A673 (cell line): ENCODE measurements around the gene IBA57. TPM values are rescaled to one million over a fixed set of nuclear protein-coding genes. Genes with fewer than 3 reads are reported as not detected.

Experiments used
- BruUV-seq: library from RNA; stranded (reverse); fragments of 400-500 nt; replicated peaks from 2 replicates; lab custom pipeline; 2021; lab: Mats Ljungman, UMichigan
- CTCF ChIA-PET: fragments of 300-600 bp; sonication (Branson Sonifier 250); formaldehyde crosslinking; loops from one replicate; lab custom pipeline; 2022; ENCODE audit warnings: antibody characterized with exemption; lab: Charles Lee
- POLR2A ChIA-PET: fragments of 300-600 bp; sonication (Branson Sonifier 250); formaldehyde crosslinking; loops from one replicate; lab custom pipeline; 2022; ENCODE audit warnings: antibody characterized with exemption; ENCODE audit not compliant: low non-redundant PET; lab: Charles Lee
- DNase-seq: peaks from one replicate; pipeline ENCODE4 v3.0.0-alpha.2; 2015; ENCODE audit warnings: low spot score
- H3K27ac ChIP-seq: fragments of 200-600 bp; sonication (generic); 2 replicates; pipeline ENCODE4 v1.5.1; 2016; ENCODE audit warnings: mixed run types, low read depth, mild to moderate bottlenecking, mixed read lengths, antibody characterized with exemption, low read length; ENCODE audit not compliant: poor library complexity, severe bottlenecking
- H3K27me3 ChIP-seq: fragments of 200-600 bp; sonication (generic); replicated peaks from 2 replicates; pipeline ENCODE4 v1.6.1; 2017; ENCODE audit warnings: mixed run types, low read depth, mild to moderate bottlenecking, mixed read lengths, antibody characterized with exemption, low read length; ENCODE audit not compliant: insufficient read depth, poor library complexity
- H3K36me3 ChIP-seq: fragments of 200-600 bp; sonication (generic); 2 replicates; pipeline ENCODE4 v1.6.1; 2016; ENCODE audit warnings: mixed run types, mild to moderate bottlenecking, mixed read lengths, antibody characterized with exemption, low read length; ENCODE audit not compliant: insufficient read depth, poor library complexity, severe bottlenecking
- H3K4me1 ChIP-seq: fragments of 200-600 bp; sonication (generic); 2 replicates; pipeline ENCODE4 v1.6.1; 2017; ENCODE audit warnings: mixed run types, mild to moderate bottlenecking, mixed read lengths, antibody characterized with exemption, low read length; ENCODE audit not compliant: insufficient read depth, poor library complexity, severe bottlenecking
- H3K4me3 ChIP-seq: fragments of 200-600 bp; sonication (generic); 2 replicates; pipeline ENCODE4 v1.5.1; 2016; ENCODE audit warnings: low read depth, mixed run types, mild to moderate bottlenecking, mixed read lengths, low read length; ENCODE audit not compliant: poor library complexity, severe bottlenecking
- H3K9me3 ChIP-seq: fragments of 200-600 bp; sonication (generic); 2 replicates; pipeline ENCODE4 v1.6.1; 2016; ENCODE audit warnings: mixed run types, low read depth, mild to moderate bottlenecking, mixed read lengths, antibody characterized with exemption, low read length; ENCODE audit not compliant: poor library complexity, severe bottlenecking
- EZH2 ChIP-seq: fragments of 200-600 bp; sonication (generic); IDR thresholded peaks from 2 replicates; pipeline ENCODE4 v1.6.1; 2017; ENCODE audit warnings: borderline replicate concordance, low read depth, mild to moderate bottlenecking, mixed read lengths, antibody characterized with exemption, low read length; ENCODE audit not compliant: poor library complexity, severe bottlenecking
- intact Hi-C: fragments of 100-400 bp; cut with micrococcal nuclease; formaldehyde crosslinking; loops from one replicate; pipeline ENCODE4 v1.10.0; 2022; ENCODE audit not compliant: unreplicated experiment
- total RNA-seq: library from RNA; stranded (reverse); gene quantifications from 2 replicates; pipeline ENCODE4 v1.2.3, GENCODE V29; 2021
- TF ChIP-seq, protein P1 (sequence below): fragments of 300-800, 200-600 bp; sonication (generic); conservative IDR thresholded peaks from 2 replicates; pipeline ENCODE4 v1.5.1; 2017; ENCODE audit warnings: low read depth, mild to moderate bottlenecking, antibody characterized with exemption, low read length, moderate library complexity, mixed read lengths

IBA57 gene
- total RNA-seq, 1 experiment from 2014 or later: 12.1 TPM

DNA sequence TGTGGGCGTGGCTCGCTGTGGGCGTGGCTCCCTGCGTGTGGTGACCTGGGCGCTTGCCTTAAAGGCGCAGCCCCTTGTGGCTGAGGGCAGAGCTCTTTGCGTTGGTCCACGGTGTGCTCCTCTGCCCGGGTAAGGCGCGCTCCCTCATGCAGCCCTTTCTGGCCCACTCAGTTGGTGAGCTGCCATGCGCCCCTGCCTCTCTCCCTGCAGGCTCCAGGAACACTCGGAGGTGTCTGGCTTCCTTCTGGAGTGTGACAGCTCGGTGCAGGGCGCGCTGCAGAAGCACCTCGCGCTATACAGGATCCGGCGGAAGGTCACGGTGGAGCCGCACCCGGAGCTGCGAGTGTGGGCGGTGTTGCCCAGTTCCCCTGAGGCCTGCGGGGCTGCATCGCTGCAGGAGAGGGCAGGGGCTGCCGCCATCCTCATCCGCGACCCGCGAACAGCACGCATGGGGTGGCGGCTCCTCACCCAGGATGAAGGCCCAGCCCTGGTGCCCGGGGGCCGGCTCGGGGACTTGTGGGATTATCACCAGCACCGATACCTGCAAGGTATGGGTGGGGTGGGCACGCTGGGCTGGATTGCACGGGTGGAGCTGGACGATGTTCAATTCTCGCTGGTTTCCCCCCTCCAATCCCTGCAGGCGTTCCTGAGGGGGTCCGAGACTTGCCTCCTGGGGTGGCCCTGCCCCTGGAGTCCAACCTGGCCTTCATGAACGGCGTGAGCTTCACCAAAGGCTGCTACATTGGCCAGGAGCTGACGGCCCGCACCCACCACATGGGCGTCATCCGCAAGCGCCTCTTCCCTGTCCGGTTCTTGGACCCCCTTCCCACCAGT is 9.1 kb downstream of the IBA57 start:
- TF ChIP-seq, protein P1, sequence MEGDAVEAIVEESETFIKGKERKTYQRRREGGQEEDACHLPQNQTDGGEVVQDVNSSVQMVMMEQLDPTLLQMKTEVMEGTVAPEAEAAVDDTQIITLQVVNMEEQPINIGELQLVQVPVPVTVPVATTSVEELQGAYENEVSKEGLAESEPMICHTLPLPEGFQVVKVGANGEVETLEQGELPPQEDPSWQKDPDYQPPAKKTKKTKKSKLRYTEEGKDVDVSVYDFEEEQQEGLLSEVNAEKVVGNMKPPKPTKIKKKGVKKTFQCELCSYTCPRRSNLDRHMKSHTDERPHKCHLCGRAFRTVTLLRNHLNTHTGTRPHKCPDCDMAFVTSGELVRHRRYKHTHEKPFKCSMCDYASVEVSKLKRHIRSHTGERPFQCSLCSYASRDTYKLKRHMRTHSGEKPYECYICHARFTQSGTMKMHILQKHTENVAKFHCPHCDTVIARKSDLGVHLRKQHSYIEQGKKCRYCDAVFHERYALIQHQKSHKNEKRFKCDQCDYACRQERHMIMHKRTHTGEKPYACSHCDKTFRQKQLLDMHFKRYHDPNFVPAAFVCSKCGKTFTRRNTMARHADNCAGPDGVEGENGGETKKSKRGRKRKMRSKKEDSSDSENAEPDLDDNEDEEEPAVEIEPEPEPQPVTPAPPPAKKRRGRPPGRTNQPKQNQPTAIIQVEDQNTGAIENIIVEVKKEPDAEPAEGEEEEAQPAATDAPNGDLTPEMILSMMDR: no peak
- no peak for TF ChIP-seq EZH2
- Histone ChIP-seq H3K9me3 (no peaks in the 10 kb centered on the region), H3K36me3 (no peaks in the 10 kb centered on the region), H3K4me3 (no peak overlapping the region), H3K27ac (no peak overlapping the region), H3K4me1 (no peaks in the 10 kb centered on the region), H3K27me3 (no peaks in the 10 kb centered on the region)
- intact Hi-C loops: no loop called here
- CTCF ChIA-PET: no interaction called here
- DNase-seq: no peak
- BruUV-seq: no TSS peak
- POLR2A ChIA-PET: interaction anchor here (0.5 kb wide), 1 partner anchor 314 kb away, joined by 6 read pairs; no protein-coding TSS in a partner anchor

DNA sequence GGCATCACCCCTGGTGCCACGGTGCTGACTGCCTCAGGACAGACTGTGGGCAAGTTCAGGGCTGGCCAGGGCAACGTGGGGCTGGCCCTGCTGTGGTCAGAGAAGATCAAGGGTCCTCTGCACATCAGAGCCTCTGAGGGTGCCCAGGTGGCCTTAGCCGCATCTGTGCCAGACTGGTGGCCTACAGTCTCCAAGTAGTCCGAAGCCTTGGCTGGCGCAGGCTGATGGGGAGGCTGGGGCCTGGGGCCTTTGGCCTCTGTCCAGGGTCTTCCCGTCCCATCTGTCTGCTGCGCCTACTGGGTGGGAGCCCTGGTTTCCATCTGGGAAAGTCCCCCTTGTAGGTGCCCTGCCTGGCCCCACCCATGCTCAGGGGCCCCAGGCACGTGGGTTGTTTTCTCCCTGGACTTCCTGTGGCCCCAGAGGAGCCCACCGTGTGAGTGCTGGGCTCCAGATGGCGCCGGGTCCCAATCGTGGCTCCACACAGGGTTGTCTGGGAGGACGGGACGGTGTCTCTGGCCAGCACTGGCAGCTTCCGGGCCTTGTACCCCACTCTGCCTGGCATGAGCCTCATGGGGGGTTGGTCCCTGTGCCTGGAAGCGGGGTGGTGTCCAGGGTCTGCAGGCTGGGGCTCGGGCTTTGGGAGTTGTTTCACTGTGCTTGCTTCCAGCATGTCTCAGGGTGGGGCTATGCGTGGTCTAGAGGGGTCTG is 9.9 kb downstream of the IBA57 start:
- no peaks in the 10 kb centered on the region for H3K36me3 ChIP-seq
- TF ChIP-seq EZH2: no peak
- TF ChIP-seq, protein P1: no peak
- CTCF ChIA-PET: interaction anchor here (1.4 kb wide), 1 partner anchor 10 kb away, joined by 13 read pairs; the partner anchor contains the start of gene IBA57
- H3K4me1 ChIP-seq: no peaks in the 10 kb centered on the region
- BruUV-seq: no TSS peak
- H3K4me3 ChIP-seq: no peak overlapping the region
- no peak for DNase-seq
- intact Hi-C loops: no loop called here
- H3K27ac ChIP-seq: peak overlapping the region; percentile 10
- no peaks in the 10 kb centered on the region for H3K27me3 ChIP-seq
- H3K9me3 ChIP-seq: no peaks in the 10 kb centered on the region
- POLR2A ChIA-PET: no interaction called here

DNA sequence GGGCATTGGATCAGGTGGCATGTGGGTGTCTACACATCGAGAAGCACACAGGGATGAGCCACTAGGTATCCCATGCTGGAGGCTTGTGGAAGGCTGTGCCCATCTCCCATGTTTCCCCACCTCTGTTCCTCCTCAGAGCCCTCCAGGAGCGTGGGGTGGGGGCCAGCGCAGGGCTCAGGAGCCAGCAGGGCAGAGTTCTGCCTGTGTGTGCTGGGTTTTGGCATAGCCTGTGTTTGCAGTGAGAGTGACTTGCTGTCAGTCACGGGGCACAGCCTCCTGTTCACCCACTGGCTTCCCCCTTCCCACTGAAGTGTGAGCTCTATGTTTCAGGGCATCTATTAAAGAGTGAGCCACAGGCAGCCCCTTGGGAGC is 10.4 kb downstream of the IBA57 start:
- Histone ChIP-seq H3K36me3 (no peaks in the 10 kb centered on the region), H3K9me3 (no peaks in the 10 kb centered on the region), H3K27me3 (no peaks in the 10 kb centered on the region), H3K27ac (no peak overlapping the region), H3K4me1 (no peaks in the 10 kb centered on the region), H3K4me3 (no peak overlapping the region)
- DNase-seq: no peak
- BruUV-seq: no TSS peak
- POLR2A ChIA-PET: no interaction called here
- CTCF ChIA-PET: interaction anchor here (1.4 kb wide), 1 partner anchor 11 kb away, joined by 13 read pairs; the partner anchor contains the start of gene IBA57
- intact Hi-C loops: no loop called here
- TF ChIP-seq EZH2: no peak
- TF ChIP-seq, protein P1: no peak
